ENCODE data around the gene C19orf44.

The C19orf44 gene

DNA sequence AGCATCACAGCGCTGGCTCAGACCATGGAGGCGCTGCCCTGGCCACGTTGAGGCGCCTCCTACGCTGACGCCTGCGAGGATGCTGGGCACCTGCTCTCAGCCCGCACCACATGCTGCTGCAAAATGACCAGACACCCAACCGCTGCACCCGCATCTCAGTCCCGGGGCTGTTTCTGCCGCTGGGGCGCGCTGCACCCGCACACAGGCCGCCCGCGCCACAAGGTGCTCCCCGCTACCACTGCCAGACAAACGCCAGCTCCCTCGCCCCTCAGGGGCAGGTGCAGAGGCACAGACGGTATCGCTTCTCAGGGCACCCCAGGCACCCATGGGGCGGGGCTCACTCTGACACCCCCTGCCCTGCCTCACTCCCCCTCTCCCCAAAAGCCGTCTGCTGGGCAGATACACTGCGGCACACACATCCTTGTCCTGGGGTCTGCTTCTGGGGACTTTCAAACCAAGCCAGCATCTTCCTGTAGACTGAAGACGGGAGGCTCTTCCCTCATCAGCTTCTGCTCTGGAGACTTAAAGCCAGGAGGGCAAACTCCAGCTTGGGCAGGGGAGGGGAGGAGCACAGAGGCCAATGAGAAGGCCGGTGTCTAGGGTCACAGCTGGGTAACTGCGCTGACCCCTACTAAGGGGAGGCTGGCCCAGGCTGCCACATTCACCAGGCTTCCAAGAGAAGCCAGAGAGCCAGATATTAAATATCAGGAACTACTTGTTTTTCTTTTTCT is 29.7 kb downstream of the C19orf44 start:
- ATAC-seq (replicated peaks), result no peak
- Mint-ChIP-seq H3K27me3 (no peaks in the 10 kb centered on the region), H3K36me3 (ENCODE audit: insufficient read depth) (peaks cover 76% of the 10 kb centered on the region), H3K9me3 (no peaks in the 10 kb centered on the region), H3K27ac (no peak overlapping the region), H3K4me1 (ENCODE audit: low read depth in 2 of 2) (no peaks in the 10 kb centered on the region), H3K4me3 (no peak overlapping the region)
- DNase-seq, result no peak

DNA sequence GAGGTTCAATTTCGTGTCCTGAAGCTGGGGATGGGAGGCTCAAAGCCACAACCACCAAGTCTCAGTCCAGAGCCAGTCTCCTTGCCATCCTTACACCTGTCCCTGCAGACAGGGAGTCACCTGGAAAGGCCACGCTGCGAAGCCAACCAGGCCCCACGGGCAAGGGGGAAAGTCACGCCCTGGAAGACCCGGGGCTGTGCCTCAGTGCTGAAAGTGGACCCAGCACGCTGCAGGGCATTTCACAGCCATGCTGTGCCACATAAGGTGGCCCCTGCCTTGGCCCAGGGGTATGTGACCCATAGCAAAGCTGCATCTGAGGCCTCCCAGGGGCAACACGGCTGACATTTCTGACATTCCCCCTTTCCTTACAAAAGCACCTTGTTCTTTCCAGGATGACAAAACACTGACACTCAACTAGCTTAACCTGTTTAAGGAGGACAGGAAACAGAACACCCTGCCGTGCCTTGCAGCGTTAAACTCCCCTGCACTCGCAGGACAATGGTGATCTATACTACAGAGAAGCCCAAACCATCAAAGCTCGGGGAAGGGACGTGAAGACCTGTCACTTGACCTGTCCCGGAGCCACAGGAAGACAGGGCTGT is 31.2 kb downstream of the C19orf44 start:
- H3K36me3 Mint-ChIP-seq (ENCODE audit: insufficient read depth), result peaks cover 86% of the 10 kb centered on the region
- DNase-seq, result no peak
- ATAC-seq (replicated peaks), result no peak
- H3K9me3 Mint-ChIP-seq, result no peaks in the 10 kb centered on the region
- no peak overlapping the region for H3K4me3 Mint-ChIP-seq
- H3K27ac Mint-ChIP-seq, result peak overlapping the region in 1 of 2 donors; percentile 78
- no peaks in the 10 kb centered on the region for H3K27me3 Mint-ChIP-seq
- peaks cover 0 to 3% of the 10 kb centered on the region in 2 donors for H3K4me1 Mint-ChIP-seq (ENCODE audit: low read depth in 2 of 2)

DNA sequence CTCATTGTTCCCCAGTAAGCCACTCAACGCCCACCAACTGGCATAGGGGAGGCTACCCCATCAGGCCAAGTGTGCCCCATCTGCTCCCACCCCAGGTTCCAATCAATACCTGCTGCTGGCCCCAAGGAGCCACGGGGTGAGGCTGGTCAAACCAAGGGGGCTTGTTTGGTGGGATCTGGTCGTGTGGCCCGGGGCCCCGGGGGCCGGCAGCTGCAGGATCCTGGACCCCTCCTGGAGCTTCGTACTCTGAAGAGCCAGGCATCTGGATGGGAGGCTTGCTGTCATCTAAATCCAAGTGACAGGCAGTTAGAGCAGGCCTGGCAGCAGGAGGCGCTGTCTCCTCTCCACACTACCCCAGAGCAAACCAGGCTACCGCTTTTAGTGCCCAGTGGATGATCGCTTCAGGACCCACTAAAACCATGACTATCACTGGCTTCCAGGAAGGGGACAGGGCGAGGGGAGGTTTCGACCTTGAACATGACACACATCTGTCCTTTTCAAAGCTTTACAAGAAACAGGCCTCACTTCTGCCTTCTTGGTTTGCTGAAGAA is 31.9 kb downstream of the C19orf44 start:
- Mint-ChIP-seq H3K36me3 (ENCODE audit: insufficient read depth) (peaks cover 86% of the 10 kb centered on the region), H3K4me1 (ENCODE audit: low read depth in 2 of 2) (peaks cover 0 to 3% of the 10 kb centered on the region in 2 donors), H3K9me3 (no peaks in the 10 kb centered on the region), H3K27ac (peak overlapping the region; percentile 41 to 78), H3K4me3 (no peak overlapping the region), H3K27me3 (no peaks in the 10 kb centered on the region)
- peak; percentile 26 to 29 (median 26) for DNase-seq
- peak; percentile 44 for ATAC-seq (replicated peaks)

DNA sequence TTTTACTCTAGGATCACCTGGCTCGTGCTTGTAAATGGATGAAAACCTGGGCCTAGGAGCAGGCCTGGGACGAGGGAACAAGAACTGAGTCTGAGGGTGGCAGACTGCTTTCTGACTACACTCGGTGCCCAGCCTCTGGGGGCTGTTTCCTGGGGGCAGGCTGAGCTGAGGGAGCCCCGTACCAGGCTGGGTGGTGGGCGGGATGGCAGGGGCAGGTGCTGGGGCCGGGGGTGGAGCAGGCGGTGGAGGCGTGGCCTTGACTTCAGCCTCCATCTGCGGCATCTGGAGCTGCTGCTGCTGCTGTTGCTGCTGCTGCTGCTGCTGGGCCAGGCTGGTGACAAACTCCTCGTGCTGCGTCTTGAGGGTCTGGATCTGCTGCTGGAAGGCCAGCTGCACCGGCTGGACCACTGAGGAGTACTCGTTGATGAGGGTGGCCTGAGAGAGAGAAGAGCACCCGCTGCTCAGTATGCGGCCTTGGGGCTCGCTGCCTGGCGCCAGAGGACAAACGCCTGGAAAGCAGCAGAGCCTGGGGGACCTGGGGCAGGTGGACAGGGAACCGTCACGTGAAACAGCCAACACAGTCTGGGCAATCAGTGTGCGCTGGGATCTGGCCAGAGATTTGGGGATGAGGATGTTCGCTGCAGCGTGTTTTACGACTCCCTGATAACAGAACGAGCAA is 33.4 kb downstream of the C19orf44 start:
- no peaks in the 10 kb centered on the region for H3K9me3 Mint-ChIP-seq
- H3K36me3 Mint-ChIP-seq (ENCODE audit: insufficient read depth), result peaks cover 85% of the 10 kb centered on the region
- no peak overlapping the region for H3K4me3 Mint-ChIP-seq
- peaks cover 0 to 3% of the 10 kb centered on the region in 2 donors for H3K4me1 Mint-ChIP-seq (ENCODE audit: low read depth in 2 of 2)
- H3K27ac Mint-ChIP-seq, result no peak overlapping the region
- no peak for ATAC-seq (replicated peaks)
- DNase-seq, result no peak
- H3K27me3 Mint-ChIP-seq, result no peaks in the 10 kb centered on the region

DNA sequence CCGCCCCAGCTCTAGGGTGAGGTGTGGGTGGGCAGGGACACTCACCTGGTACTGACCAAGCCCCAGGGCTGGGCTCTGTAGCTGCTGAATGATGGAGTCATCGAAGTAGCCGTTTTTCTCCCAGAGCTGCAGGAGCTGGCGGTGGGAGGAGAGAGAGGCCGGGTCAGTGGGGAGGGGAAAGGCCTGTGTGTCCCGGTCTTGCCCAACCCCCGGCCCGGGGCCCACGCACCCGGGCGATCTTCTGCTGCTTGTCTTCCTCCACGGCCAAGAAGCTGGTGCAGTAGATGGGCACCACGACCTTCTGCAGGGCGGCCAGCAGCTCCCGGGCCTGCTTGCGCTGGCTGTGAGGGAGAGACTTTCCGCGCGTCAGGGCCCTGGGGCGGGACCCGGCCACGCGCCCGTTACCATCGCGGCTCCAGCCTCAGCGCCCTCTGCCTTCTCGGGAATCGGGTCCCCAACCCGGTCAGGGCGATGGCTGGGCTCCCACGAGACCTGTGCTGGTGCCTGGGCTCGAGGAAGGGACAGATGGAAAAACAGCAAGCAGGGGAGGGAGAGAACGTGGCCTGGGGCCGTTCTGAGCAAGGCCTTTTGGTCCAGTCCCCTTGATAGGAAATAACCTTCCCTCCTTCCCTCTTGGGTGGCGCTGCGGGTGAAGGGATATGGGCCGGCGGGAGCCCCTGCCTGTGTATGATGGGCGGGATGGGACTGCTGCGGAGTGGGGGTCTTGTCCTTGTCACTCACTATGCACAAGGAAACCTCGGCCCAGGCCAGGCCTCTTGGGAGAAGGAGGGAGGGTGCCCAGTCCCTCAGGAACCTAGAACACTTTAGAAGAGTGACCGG is 34.6 kb downstream of the C19orf44 start:
- no peaks in the 10 kb centered on the region for H3K27me3 Mint-ChIP-seq
- DNase-seq (no peak), ATAC-seq (replicated peaks) (no peak)
- no peaks in the 10 kb centered on the region for H3K9me3 Mint-ChIP-seq
- H3K27ac Mint-ChIP-seq, result peak overlapping the region in 1 of 2 donors; percentile 62
- peaks cover 0 to 3% of the 10 kb centered on the region in 2 donors for H3K4me1 Mint-ChIP-seq (ENCODE audit: low read depth in 2 of 2)
- H3K4me3 Mint-ChIP-seq, result no peak overlapping the region
- H3K36me3 Mint-ChIP-seq (ENCODE audit: insufficient read depth), result peaks cover 87% of the 10 kb centered on the region

DNA sequence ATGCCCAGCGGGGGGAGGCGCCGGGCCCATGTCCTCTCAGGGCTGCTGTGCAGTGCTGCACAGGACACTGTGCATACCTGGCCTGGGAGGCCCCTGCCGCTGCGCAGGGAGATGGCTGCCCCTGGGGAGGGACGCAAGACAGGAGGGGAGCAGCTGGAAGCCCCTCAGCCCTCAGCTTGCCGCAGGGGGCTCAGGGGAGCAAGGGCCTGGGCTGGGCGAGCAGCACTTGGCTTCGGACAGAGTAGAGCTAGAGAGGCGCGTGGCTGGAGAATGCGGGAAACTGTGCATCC is 35.1 kb downstream of the C19orf44 start:
- DNase-seq (no peak), ATAC-seq (replicated peaks) (no peak)
- Mint-ChIP-seq H3K27me3 (no peaks in the 10 kb centered on the region), H3K27ac (peak overlapping the region in 1 of 2 donors; percentile 62), H3K4me1 (ENCODE audit: low read depth in 2 of 2) (peaks cover 0 to 4% of the 10 kb centered on the region in 2 donors), H3K9me3 (no peaks in the 10 kb centered on the region), H3K36me3 (ENCODE audit: insufficient read depth) (peaks cover 82% of the 10 kb centered on the region), H3K4me3 (no peak overlapping the region)

GRCh38 chr19:16532440-16533234 is 36.4 kb downstream of the C19orf44 start:
- no peaks in the 10 kb centered on the region for H3K9me3 Mint-ChIP-seq
- H3K27me3 Mint-ChIP-seq, result no peaks in the 10 kb centered on the region
- H3K4me3 Mint-ChIP-seq, result no peak overlapping the region
- peaks cover 74% of the 10 kb centered on the region for H3K36me3 Mint-ChIP-seq (ENCODE audit: insufficient read depth)
- peaks cover 4 to 10% of the 10 kb centered on the region in 2 donors for H3K4me1 Mint-ChIP-seq (ENCODE audit: low read depth in 2 of 2)
- no peak overlapping the region for H3K27ac Mint-ChIP-seq
- DNase-seq (no peak), ATAC-seq (replicated peaks) (no peak)

- Mint-ChIP-seq H3K4me3 (no peak overlapping the region), H3K36me3 (ENCODE audit: insufficient read depth) (peaks cover 65% of the 10 kb centered on the region)
Observed at GRCh38 chr19:16535381-16535780, 39.2 kb downstream of the C19orf44 start.

GRCh38 chr19:16536130-16536529 is 39.9 kb downstream of the C19orf44 start:
- ATAC-seq (replicated peaks) (no peak), DNase-seq (no peak)
- no peaks in the 10 kb centered on the region for H3K9me3 Mint-ChIP-seq
- H3K36me3 Mint-ChIP-seq (ENCODE audit: insufficient read depth), result peaks cover 61% of the 10 kb centered on the region
- peak overlapping the region; percentile 14 to 18 for H3K27ac Mint-ChIP-seq
- peaks cover 28 to 31% of the 10 kb centered on the region in 2 donors for H3K4me1 Mint-ChIP-seq (ENCODE audit: low read depth in 2 of 2)
- H3K27me3 Mint-ChIP-seq, result no peaks in the 10 kb centered on the region
- no peak overlapping the region for H3K4me3 Mint-ChIP-seq

More at GRCh38 chr19:16535381-16535780, 39.2 kb downstream of the C19orf44 start:
- Mint-ChIP-seq H3K27me3 (no peaks in the 10 kb centered on the region), H3K4me1 (ENCODE audit: low read depth in 2 of 2) (peaks cover 25 to 29% of the 10 kb centered on the region in 2 donors), H3K27ac (peak overlapping the region in 1 of 2 donors; percentile 2), H3K9me3 (no peaks in the 10 kb centered on the region)
- DNase-seq, result no peak
- ATAC-seq (replicated peaks), result no peak

- H3K27me3 Mint-ChIP-seq, result no peaks in the 10 kb centered on the region
- ATAC-seq (replicated peaks), result no peak
- peak overlapping the region; percentile 18 to 83 for H3K27ac Mint-ChIP-seq
- peaks cover 33% of the 10 kb centered on the region in 2 donors for H3K4me1 Mint-ChIP-seq (ENCODE audit: low read depth in 2 of 2)
- peaks cover 57% of the 10 kb centered on the region for H3K36me3 Mint-ChIP-seq (ENCODE audit: insufficient read depth)
- no peak for DNase-seq
- H3K4me3 Mint-ChIP-seq, result peak overlapping the region in 1 of 2 donors; percentile 25
- H3K9me3 Mint-ChIP-seq, result no peaks in the 10 kb centered on the region
Observed at GRCh38 chr19:16537111-16537510, 40.9 kb downstream of the C19orf44 start.

GRCh38 chr19:16540948-16541347 is 44.8 kb downstream of the C19orf44 start:
- H3K4me1 Mint-ChIP-seq (ENCODE audit: low read depth in 2 of 2), result peaks cover 45% of the 10 kb centered on the region in 2 donors
- no peak for DNase-seq

GRCh38 chr19:16541526-16542044 is 45.4 kb downstream of the C19orf44 start:
- ATAC-seq (replicated peaks), result peak; percentile 1
- Mint-ChIP-seq H3K4me3 (peak overlapping the region; percentile 91 to 93), H3K27ac (peak overlapping the region; percentile 83 to 88), H3K9me3 (no peaks in the 10 kb centered on the region), H3K4me1 (ENCODE audit: low read depth in 2 of 2) (peaks cover 44 to 45% of the 10 kb centered on the region in 2 donors), H3K36me3 (ENCODE audit: insufficient read depth) (peaks cover 44% of the 10 kb centered on the region), H3K27me3 (no peaks in the 10 kb centered on the region)
- DNase-seq, result peak in 1 of 3 experiments; percentile 15

More at GRCh38 chr19:16540948-16541347, 44.8 kb downstream of the C19orf44 start:
- H3K36me3 Mint-ChIP-seq (ENCODE audit: insufficient read depth), result peaks cover 40% of the 10 kb centered on the region
- H3K9me3 Mint-ChIP-seq, result no peaks in the 10 kb centered on the region
- peak overlapping the region in 1 of 2 donors; percentile 88 for H3K27ac Mint-ChIP-seq
- no peaks in the 10 kb centered on the region for H3K27me3 Mint-ChIP-seq
- H3K4me3 Mint-ChIP-seq, result peak overlapping the region; percentile 91 to 93
- ATAC-seq (replicated peaks), result no peak
